GM19467 (cell line): Measurements from ENCODE around the gene SAP30L.

Source experiments
- ATAC-seq: cut with Tn5 transposase; IDR thresholded peaks from one replicate; pipeline ENCODE4 v1.9.1; 2021; ENCODE audit warnings: mild to moderate bottlenecking, moderate library complexity; ENCODE audit not compliant: unreplicated experiment

SAP30L gene

GRCh38 chr5:154460172-154460571 is 14.4 kb downstream of the SAP30L start:
- no peak for ATAC-seq

DNA sequence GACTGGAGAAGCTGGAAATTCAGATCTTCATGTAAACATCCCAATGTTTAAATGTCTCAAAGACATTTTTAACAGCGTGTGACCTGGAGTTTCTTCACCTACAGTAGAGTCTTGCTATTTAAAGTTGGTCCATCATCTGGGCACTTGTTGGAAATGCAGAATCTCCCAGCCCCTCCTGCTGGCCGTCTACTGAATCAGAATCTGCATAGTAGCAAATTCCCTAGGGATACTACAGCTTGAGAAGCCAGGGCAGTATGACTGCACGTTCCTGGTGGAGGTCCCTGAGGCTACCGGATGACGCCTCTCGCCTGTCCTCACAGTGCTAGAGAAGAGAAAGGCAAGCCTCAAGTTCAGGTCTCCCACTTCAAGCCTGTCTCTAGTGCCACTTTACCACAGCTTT is 15.7 kb downstream of the SAP30L start:
- no peak for ATAC-seq

DNA sequence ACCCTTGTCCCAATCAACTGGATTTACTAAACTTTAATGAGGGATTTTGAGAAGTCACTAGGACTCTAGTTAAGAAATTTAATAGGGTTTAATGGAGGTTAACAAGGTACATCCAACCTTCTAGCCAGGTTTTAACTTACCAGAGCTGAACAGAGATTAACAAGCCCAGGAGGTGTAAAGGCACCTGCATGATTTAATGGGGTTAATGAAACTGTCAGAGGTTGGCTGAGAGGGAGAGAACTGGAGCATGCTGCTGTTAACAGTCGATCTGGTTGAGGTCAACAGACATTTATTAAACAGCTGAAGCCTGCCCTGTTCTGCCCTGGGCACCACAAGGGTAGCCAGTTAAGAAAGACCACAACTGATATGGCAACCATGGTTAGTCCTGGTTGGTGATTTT is 18.6 kb downstream of the SAP30L start:
- no peak for ATAC-seq

GRCh38 chr5:154465169-154465568 is 19.4 kb downstream of the SAP30L start:
- no peak for ATAC-seq

DNA sequence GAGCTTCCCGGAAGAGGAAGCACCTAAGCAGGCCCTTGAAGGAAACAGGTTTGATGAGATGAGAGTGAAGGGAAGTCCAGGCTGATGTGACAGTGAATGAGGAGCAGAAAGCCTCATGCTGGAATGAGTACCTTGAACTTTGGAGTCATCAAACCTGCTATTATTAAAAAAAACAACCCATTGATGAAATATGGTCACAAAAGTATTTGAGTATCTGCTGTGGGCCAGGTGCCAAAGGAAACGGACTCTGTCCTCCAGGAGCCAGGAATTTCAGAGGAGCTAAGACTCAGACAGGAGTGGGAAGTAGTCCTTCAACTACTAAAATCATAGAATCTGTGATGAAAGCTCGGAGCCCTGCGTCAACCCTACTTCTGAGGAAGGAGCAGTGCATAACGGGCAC is 20.4 kb downstream of the SAP30L start:
- ATAC-seq = no peak

DNA sequence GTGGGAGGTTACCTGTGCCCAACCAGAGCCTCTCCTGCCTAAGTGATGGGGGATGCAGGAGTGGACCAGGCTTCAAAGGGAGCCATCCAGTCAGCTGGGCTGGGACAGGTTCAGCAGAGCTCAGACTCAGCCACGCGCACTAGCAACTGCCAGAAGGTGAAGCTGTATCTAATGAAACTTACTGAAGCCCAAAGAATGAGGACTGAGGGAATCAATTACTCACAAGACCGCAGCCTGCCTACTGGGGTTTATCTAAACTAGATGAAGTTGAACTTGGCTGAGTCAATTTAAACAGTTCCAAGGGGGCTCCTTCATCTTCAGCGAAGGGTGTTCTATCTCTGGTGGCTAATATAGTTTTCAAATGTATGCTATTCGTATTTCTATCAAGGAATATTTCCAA is 20.9 kb downstream of the SAP30L start:
- ATAC-seq = no peak

- peak; percentile 90 for ATAC-seq
These were observed 22.0 kb downstream of the SAP30L start for GRCh38 chr5:154467655-154468354.

DNA sequence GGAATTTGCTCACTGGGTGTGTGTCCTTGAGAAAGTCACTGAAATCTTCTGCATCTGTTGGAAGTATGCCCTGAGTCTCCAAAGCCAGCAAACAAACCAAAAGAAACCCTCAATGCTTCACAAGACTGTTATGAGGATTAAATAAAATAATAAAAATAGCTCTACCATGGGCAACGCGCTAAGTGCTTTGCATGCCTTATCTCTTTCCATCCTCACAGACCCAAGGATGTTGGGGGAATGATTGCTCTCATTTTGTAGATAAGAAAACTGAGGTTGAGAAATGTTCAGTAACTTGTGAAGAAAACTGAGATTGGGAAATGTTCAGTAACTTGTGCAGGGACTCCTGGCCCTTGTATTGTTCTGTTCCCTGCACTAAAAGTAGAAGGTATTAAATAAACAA is 24.3 kb downstream of the SAP30L start:
- ATAC-seq = no peak

DNA sequence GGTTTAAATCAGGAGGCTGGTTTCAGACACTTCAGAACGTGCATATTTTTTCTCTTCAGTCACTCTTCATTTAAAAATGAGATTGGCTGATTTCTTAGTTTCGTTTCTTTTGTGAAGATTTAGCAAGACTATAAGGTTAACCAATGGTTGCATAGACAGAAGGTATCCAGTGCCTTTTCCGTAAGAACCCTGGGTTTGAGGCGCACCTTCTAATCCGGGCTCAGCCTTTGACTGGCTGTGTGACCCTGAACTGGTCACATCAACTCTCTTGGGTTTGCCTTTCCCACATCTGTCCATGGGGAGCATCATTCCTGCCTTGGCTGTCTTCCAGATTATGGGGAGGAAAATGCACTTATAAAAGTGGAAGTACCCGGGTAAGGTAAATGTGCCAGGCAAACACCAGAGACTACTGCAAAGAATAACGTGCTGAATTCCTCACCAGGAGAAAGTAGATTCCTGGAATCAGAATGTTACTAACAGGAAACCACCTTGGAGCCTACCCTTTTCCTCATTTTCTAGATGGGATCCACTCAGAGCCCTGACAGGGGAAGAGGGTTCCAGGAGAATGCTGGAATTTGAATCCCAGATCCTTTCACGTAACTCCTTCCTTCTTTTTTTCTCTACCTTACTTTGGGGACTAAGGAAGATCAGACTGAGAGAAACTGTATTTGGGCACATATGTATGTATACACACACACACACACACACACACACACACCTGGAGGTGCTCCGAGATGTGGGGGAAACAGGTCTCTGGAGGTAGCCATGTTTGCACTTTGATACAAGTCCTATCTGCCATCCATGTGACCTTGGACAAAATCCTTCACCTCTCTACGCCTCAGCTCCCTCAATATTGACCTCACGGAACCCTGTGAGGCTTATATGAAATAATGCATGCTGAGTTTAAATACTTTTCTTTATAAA is 25.4 kb downstream of the SAP30L start:
- no peak for ATAC-seq

DNA sequence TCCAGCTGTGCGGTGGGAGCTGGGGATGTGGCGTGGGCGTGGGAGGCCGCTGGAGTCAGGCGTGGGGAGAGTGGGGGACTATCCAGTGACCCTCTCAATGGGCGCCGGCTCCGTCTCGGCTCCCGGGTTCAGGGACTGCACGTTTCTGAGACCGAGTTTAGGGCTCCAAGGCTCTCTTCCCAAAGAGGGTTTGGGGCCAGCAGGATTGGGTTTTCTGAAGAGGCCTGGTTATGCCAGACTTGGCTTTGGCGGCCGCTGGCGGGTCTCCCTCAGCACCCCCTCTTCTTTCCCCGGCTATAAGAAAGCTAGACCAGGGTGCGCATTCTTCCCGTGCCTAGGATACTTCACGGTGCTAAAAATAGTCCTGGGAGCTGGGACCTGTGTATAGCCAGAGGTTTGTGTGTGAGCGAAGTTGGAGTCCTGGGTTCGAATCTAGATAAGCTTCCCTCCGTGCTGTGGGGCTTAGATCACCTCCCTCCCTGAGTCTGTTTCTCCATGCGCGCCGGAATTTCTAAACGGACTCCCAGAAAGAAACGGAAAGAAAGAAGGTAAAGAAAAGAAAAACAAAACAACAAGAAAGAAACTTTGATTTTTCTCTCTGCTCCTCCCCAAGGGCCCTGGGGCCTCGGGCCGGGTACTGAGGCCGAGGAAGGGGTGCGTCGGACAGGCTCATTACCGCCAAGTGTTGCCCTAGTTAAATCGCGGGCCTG is 27.2 kb downstream of the SAP30L start:
- ATAC-seq = no peak

GRCh38 chr5:154473581-154474283 is 27.9 kb downstream of the SAP30L start:
- ATAC-seq = no peak

DNA sequence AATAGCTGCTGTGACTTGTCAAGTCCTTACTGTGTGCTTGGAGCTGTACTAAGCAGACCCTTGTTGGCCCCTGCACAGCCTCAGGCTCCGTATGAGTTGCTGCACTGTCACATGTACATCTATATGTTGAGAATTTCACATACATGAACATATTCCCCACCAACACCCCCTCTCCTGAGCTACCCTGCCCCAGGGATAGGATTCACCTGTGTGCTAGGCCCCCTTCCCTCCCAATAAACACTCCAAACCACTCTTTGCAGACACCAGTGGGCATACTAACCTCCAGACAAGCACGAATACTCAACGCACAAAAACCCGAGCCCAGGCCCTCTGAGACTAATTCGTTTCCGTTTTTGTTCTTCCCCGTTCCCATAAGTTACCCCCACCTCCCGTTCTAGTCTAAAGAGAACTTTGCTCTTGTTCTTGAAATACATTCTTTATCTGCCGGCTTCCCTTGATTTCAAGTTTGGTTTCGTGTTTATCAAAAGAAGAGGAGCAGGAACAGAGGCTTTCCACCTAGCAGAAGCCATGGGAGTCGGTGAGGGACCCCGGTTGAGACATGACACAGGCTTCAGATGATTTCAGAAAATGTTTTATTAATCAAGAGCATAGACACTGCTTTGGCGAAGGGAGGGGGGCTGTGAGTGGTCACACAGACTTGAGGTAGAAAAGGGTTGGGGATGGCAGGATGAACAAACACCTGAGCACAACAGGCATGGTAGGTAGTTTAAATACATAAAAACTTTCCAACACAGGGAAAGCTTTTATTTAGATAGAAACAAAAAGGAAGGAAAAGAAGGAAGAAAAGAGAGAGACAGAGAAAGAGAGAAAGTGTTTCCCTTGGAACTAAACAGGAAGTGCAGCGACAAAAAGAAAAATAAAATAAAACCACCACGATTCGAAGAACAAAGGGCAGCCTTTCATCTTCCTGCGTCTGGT is 28.9 kb downstream of the SAP30L start:
- no peak for ATAC-seq

GRCh38 chr5:154475591-154476353 is 30.0 kb downstream of the SAP30L start:
- ATAC-seq = no peak

DNA sequence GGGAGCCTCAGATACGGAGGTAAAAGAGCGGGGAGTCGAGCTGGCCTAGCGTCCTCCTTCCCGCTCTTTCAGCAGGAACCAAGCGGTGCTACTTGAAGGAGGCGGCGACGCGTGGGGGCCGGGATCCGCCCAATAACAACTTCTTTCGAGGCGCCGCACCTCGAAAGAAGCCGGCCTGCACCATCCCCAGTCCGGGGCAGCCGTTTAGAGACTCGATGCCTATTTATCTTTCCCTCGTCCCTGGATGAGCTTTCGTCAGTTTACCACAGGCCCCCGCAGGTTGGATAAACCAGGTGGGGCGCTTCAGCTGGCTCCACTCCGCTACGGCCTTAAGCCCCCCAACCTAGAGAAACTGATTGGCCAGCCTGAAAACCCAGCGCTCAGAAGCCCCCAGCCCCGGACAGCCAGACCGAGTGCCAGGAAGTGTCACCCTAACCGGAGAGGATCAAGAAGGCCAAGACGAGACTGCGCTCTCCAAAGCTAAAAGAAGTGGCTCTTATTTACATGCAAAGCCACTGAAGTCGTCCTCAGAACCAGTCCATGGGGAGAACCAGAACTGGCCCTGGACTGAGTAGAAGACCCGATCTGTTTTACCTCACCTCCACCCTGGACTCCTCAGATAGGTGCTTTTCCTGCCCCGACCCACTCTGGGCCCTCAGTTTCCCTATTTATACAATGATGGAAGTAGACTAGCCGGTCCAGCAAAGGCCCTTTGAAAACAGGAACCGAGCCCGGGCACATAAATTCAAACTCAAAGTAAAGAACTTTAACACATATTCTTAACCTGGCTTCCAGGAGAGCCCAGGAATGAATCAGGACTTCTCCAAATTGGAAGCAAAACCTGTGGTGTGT is 30.8 kb downstream of the SAP30L start:
- ATAC-seq = no peak

GRCh38 chr5:154477382-154478223 is 31.8 kb downstream of the SAP30L start:
- ATAC-seq = no peak

DNA sequence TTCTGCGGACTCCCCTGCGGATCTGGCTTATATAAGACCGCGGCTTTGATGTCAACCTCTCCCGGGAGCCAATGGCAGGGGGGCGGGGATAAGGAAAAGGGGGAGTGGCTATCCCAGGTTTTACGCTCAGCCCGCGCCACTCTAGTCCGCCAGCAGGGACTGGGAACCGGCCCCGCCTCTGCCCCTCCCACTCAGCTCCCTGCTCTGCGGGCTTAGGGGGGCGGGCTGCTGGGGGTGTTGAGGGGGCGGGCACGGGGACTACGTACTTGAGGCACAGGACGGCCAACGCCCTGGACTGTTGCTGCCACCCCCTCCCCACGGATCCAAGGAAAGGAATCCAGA is 32.4 kb downstream of the SAP30L start, which contains the start of gene HAND1:
TSS of gene HAND1 (minus strand) at position 4 of the 342 bp plus-strand sequence. CDS start 219 bp downstream, outside the sequence.
- ATAC-seq = no peak

GRCh38 chr5:154478752-154479159 is 33.0 kb downstream of the SAP30L start:
- no peak for ATAC-seq
